GM18873 (cell line): ENCODE data around the gene COL9A2.
"Not testable (repeated sequence)": the region's sequence is repeated elsewhere in the genome, so short reads cannot be mapped to it uniquely, and the experiment has no call there.

Experiments
- ATAC-seq: cut with Tn5 transposase; IDR thresholded peaks from one replicate; pipeline ENCODE4 v1.9.1; 2021; ENCODE audit warnings: mild to moderate bottlenecking, moderate library complexity, moderate number of reproducible peaks; ENCODE audit not compliant: unreplicated experiment, low FRiP score

The COL9A2 gene

DNA sequence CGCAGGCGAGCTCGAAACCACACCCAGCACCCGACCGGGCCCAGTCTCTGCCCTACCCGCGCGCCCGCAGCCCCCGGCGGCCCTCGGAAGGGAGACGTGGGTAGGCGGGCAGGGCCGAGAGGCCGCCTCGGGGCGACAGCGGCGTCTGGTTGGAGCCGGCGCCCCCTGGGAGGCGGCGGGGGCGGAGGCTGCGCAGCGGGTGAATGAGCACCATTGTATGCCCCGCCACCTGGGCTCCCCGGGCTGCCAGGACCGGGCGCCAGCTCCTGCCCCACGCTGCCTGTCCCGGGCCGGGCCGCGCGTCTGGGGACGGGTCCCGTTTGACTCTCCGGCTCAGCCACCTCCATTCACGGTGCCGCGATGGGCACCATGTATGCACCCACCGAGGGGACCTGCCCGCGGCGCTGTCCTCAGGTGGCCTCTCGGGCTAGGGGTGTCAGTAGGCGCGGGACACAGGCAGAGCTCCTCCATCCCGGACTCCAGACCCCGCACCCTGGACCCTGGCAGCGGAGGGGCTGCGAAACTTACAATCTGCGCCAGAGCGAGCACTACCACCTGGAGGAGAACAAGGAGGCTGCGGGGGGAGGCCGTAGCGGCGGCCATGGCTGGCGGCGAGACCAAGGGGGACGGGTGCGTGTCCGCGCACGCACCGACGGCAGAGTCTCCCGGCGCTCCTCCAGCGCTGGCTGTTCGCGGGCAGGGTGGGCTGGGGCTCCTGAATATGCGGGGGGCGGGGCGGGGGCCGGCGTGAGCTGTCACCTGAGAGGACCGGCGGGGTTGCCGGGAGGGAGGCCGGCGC is at the start of gene COL9A2:
Gene COL9A2 (minus strand): TSS at position 692 of the 799 bp plus-strand sequence. CDS start 89 bp downstream, at position 603.
- ATAC-seq, result no peak

- ATAC-seq, result no peak
Observed at GRCh38 chr1:40363721-40364120, 46.6 kb upstream of the COL9A2 start.

DNA sequence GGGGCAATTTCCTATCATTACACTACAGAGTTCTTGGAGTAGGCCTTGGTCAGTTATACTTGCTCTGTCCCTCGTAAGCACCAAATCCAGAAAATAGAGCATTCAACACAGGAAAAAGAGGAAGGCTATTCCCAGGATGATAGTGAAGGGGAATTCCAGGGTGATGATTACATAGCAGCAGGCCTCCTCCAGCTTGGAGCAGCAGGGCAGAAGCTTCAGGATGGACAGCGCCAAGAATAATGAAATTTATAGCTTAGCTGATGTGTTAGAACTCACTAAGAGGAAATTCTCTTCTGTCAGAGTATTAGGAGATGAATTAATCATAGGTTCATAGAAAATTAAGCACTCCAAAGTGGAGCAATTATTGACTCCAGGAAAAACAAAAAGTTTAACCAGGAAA is 45.6 kb upstream of the COL9A2 start:
- no peak for ATAC-seq

DNA sequence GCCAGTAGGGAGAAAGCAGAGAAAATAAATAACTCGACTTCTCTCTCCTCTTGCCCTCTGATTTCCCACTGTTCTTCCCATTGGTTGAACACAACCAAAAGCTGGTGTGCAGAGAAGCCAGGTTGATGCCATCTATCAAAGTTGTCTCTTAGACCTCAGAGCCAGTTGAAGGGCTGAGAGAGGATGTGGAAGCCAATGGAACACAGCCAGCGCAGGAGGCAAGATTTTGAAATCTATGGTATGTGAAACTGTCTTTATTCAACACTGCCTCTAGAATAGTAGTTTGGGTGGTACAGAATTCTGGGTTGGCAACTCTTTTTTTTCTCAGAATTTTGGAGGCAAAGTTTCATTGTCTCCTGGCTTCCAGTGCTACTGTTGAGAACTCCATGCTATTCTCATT is 45.1 kb upstream of the COL9A2 start:
- no peak for ATAC-seq

GRCh38 chr1:40361637-40362036 is 44.6 kb upstream of the COL9A2 start:
- ATAC-seq, result no peak

DNA sequence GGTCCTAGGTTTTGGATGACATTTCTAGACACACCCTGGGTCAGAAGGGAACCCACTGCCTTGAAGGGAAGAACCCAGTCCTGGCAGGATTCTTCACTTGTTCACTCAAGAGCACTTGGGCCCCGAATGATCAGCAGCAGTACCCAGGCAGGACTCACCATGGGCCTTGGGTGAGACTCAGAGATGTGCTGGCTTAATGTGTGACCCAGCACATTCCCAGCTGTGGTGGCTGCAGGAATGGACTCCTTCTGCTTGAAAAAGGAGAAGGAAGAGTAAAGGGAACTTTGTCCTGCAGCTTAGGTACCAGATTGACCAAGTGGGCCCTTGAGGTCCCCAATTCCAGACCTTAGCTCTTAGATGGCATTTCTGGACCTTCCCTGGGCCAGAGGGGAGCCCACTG is 44.1 kb upstream of the COL9A2 start:
- no peak for ATAC-seq

- ATAC-seq, result no peak
Observed at GRCh38 chr1:40360631-40361030, 43.5 kb upstream of the COL9A2 start.

GRCh38 chr1:40357625-40358024 is 40.5 kb upstream of the COL9A2 start:
- ATAC-seq, result no peak

- no peak for ATAC-seq
Observed at GRCh38 chr1:40353082-40353481, 36.0 kb upstream of the COL9A2 start.

GRCh38 chr1:40352126-40352525 is 35.0 kb upstream of the COL9A2 start:
- no peak for ATAC-seq

- no peak for ATAC-seq
Observed at GRCh38 chr1:40351124-40351523, 34.0 kb upstream of the COL9A2 start.

GRCh38 chr1:40350391-40350790 is 33.3 kb upstream of the COL9A2 start:
- ATAC-seq, result no peak

DNA sequence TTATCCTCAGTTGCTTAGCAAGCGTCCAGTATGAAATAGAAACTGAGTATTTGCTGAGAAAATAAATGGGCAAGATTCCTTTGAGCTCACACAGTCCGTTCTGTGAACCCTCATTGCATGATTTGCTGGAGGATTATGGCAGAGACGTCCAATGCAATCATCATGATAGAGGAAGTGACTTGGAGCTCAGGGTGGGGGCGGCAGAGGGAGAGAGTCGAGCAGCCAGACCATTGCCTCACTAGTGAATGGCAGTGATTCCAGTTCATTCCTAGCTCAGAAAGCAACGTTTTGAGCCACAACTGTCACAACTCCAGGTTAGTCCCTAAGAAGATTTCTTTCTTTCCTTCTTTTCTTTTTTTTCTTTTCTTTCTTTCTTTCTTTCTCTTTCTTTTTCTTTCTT is 27.5 kb upstream of the COL9A2 start:
- no peak for ATAC-seq

GRCh38 chr1:40342381-40342717 is 25.3 kb upstream of the COL9A2 start:
- ATAC-seq, result not testable (repeated sequence)

DNA sequence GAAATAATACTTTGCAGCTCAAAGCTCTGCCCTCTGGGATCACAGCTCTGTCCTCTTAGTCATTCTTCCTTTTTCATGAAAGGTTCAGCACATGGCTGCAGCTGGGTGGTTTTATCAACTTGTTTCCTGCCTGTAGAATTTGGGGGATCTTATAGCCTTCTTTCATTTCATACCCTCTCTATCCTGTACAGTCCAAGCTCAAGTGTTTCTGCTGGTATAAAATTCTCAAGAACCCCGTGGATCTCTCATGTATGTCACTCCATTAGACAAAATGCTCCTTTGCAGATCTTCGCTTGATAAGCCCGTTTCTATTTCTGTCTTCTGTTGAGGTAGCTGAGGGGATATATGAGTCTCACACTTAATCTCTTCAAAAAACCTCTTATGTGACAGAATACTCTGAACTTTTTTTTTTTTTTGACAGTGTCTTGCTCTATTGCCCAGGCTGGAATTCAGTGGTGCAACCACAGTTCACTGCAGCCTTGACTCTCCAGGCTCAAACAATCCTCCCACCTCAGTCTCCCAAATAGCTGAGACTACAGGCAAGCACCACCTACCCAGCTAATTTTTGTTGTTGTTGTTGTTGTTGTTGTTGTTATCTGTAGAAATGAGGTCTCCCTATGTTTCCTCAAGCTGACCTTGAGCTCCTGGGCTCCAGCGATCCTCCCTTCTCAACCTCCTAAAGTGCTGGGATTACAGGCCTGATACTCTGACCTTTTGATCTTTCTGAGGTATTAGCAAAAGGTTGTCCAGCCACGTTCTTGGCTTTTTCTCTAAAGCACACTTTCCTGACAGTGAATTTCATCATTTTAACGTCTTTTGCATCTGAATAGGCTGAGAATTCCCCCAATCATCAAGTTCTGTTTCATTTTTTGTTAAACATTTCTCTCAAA is 24.6 kb upstream of the COL9A2 start:
- ATAC-seq, result no peak

GRCh38 chr1:40339420-40340323 is 22.6 kb upstream of the COL9A2 start:
- ATAC-seq, result no peak

- ATAC-seq, result no peak
Observed at GRCh38 chr1:40338745-40339419, 21.8 kb upstream of the COL9A2 start.

DNA sequence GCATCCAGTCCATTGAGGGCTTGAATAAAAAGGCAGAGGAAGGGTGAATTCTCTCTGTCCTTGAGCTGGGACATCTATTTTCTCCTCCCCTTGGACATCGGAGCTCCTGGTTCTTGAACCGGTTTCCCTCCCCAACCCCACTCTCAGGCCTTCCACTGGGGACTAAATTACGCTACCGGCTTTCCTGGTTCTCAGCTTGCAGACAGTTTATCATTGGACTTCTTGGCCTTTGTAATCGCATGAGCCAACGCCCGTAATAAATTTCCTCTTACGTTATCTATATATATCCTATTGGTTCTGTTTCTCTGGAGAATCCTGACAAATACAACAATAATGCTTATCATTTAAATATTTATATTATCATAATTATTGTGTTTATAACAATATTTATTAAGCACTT is 20.4 kb upstream of the COL9A2 start:
- ATAC-seq, result no peak

- ATAC-seq, result no peak
Observed at GRCh38 chr1:40332695-40333094, 15.6 kb upstream of the COL9A2 start.

DNA sequence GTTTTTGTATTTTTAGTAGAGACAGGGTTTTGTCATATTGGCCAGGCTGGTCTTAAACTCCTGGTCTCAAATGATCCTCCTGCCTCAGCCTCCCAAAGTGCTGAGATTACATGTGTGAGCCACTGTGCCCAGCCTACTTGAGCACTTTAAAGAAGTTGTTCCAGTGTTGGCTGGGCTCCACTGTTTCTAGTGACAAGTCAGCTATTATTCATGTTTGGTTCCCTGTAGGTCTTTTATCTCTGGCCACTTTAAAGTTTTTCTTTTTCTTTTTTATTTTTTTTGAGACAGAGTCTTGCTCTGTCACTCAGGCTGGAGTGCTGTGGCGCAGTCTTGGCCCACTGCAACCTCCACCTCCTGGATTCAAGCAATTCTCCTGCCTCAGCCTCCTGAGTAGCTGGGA is 14.3 kb upstream of the COL9A2 start:
- ATAC-seq, result not testable (repeated sequence)
